GM18511 (cell line): ENCODE data around the gene SORBS1.

Experiments
- ATAC-seq: cut with Tn5 transposase; IDR thresholded peaks from one replicate; pipeline ENCODE4 v1.9.1; 2021; ENCODE audit warnings: mild to moderate bottlenecking, moderate library complexity; ENCODE audit not compliant: unreplicated experiment

Gene SORBS1

GRCh38 chr10:95279042-95279820 lies 281.9 kb downstream of the SORBS1 start:
- no peak for ATAC-seq

- no peak for ATAC-seq
Observed at GRCh38 chr10:95278061-95278988, 282.8 kb downstream of the SORBS1 start.

DNA sequence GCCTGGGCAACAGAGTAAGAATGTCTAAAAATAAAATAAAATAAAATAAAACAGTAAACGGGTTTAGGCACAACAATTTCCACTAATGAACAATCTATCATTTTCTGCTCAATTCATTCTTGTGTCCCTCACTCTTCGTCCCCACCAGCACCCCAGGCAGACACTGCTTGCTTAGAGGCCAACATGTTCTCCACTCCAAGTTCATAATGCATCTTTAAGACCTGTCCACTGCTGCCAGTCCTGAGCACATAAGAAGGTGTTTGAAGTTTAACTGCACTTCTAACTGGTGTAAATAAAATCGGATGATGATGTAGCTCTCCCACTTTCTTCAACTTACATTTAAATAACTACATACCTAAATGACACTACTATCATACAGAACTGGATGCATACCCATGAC lies 283.6 kb downstream of the SORBS1 start:
- ATAC-seq = no peak

DNA sequence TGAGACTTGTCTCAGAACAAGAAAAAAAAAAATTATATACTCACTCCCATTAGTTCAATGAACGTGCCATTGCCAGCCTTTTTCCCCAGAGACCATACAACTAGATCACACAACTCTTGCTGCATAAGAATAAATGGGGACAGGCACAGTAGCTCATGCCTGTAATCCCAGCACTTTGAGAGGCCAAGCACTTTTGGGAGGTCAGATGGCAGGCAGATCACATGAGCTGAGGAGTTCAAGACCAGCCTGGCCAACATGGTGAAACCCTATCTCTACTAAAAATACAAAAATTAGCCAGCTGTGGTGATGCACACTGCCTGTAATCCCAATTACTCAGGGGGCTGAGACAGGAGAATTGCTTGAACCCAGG lies 284.0 kb downstream of the SORBS1 start:
- no peak for ATAC-seq

DNA sequence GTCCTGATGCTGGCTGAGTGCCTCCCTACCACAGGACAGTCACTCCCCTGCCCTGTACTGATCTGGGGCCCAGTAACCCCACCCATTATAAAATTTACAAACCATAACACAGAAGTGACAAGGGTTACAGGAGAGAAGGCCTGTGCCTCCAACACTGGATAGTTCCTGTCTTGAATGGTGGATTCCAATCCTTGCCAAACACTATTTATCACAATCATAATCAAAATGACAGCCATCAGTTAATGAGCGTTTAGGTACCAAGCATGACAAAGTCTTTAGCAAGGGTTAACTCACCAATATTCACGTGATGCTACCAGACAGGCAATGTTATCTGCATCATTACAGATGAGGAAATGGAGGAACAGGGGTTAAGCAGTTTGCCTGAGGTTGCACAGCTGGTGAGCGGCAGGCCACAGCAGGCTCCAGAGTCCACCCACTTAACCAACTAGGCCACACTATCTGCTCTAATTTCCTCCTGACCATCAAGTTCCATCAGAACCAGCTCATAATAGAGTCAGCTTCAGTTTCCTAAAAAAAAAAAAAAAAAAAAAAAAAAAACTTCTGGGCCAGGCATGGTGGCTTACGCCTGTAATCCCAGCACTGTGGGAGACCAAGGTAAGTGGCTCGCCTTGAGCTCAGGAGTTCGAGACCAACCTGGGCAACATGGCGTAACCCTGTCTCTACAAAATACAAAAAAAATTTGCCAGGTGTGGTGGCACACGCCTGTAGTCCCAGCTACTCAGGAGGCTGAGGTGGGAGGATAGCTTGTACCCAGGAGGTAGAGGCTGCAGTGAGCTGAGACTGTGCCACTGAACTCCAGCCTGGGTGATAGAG lies 284.6 kb downstream of the SORBS1 start:
- no peak for ATAC-seq

DNA sequence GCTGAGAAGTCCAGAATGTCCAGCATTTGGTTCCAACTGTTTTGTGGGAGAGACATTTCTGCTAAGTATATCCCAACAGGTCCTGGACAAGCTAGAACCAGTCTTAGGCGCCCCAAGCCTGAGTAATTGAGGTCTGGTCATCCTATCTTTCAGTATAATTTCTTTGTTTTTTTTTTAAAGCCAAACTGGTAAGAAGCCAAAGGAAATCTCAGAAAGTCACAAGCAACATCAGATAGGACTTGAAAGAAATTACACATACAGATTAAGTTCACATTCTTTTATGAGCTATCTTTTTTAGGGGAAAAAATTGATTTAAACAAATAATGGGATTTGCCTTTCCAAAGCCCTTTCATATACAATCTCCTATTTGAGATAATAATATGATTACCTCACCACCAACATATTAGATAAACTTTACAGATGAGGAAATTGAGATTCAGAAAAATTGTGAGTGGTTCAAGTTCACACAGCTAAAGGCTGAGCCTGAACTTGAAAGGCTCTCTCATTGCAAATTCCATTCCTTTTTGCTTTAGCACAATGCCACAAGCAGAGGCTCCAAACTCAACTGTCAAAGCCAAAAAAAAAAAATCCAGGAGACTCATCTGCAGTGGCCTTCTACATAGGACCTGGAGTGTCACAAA lies 285.3 kb downstream of the SORBS1 start:
- ATAC-seq = no peak

- no peak for ATAC-seq
Observed at GRCh38 chr10:95273393-95274312, 287.5 kb downstream of the SORBS1 start.

DNA sequence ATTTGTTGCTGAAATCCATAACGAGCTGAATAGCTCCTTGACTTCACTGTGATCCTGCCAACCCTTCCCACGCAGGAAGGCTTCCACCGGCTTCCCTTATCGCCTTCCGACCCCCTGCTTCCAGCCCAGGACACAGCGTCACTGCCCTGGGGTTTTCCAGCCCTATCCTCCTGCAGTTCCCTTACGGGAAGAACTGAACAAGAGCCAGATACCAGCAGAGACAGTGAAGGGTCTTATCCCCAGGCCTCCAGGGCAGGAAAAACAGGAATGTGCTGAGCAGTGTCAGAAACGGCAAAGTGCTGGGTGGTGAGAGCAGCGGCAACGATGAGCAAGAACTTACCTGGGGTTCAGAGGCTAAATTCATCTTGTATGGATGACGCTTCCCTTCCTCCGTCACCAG lies 292.7 kb downstream of the SORBS1 start:
- no peak for ATAC-seq

GRCh38 chr10:95267251-95267650 lies 293.9 kb downstream of the SORBS1 start:
- no peak for ATAC-seq

DNA sequence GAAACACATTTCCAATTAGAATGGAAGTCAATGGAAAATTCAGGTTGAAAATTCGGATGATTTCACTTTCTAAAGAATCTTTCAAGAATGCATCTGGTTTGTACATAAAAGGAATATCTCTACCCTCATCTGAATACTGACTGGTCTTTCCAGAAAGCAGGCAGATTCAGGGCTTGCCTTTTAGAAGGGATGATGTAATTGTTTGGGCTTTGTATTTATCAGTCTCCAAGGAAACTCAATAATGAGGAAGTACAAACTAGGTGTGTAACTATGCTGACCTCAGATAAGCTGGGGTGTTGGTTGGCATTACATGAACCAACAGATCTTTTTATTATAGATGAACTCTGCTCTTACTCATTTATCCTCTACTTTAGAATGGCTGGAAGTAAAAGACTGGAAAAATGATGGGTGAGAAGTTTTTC lies 294.5 kb downstream of the SORBS1 start:
- ATAC-seq = peak; percentile 81

GRCh38 chr10:95265572-95265971 lies 295.6 kb downstream of the SORBS1 start:
- ATAC-seq = no peak

- no peak for ATAC-seq
Observed at GRCh38 chr10:95264227-95265051, 296.7 kb downstream of the SORBS1 start.

GRCh38 chr10:95263864-95264226 lies 297.3 kb downstream of the SORBS1 start:
- no peak for ATAC-seq

DNA sequence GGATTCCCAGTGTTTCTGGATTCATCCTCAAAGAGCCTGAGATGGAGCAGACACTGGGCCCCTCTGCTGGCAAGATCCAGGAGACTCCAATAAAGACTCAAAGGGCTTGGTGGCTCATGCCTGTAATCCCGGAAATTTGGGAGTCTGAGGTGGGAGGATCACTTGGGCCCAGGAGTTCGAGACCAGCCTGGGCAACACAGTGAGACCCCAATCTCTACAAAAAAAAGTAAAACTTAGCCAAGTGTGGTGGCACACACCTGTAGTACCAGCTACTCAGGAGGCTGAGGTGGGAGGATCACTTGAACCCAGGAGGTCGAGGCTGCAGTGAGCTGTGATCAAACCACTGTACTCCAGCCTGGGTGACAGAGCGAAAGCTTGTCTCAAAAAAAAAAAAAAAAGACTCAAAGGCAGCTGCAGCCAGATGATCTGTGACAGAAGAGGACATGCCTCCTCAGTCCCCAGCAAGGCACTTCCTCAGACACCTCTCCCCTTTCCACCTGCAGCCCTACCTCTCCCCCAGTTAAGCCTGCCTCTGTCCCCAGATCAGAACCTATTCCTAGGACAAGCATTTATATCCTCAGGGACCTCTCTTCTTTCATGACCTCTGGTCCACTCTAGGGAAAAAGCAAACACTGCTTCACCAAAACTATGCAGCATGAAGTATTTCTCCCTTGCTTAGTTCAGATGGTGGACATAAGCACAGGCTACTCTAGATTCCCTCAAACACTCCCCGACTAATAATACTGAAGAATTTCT lies 298.2 kb downstream of the SORBS1 start:
- ATAC-seq = no peak

DNA sequence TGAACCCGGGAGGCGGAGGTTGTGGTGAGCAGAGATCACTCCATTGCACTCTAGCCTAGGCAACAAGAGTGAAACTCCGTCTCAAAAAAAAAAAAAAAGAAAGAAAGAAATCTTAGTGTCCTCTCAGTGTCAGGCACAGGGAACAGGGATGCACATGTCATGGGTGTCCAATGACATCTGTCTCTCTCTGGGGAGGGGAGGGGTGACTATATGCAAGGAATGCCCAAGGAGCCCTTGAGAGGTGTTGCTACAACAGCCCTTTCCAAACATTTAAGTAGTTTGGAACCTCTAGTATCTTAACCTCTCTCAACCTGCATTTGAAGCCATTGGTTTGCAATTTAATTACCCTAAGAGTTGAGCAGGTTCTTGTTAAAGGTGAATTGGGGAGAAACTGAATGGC lies 299.2 kb downstream of the SORBS1 start:
- no peak for ATAC-seq
